ENCODE data around the gene B3GNT3. TPM values are rescaled to one million over a fixed set of nuclear protein-coding genes. Genes with fewer than 3 reads are reported as not detected.

Gene B3GNT3
- total and polyA plus RNA-seq, 2 of the 13 experiments (the other 11 are each of a cell fraction or from before 2014, with no cell fraction given), result 0.86 to 4.0 TPM

- TF ChIP-seq, protein P1, sequence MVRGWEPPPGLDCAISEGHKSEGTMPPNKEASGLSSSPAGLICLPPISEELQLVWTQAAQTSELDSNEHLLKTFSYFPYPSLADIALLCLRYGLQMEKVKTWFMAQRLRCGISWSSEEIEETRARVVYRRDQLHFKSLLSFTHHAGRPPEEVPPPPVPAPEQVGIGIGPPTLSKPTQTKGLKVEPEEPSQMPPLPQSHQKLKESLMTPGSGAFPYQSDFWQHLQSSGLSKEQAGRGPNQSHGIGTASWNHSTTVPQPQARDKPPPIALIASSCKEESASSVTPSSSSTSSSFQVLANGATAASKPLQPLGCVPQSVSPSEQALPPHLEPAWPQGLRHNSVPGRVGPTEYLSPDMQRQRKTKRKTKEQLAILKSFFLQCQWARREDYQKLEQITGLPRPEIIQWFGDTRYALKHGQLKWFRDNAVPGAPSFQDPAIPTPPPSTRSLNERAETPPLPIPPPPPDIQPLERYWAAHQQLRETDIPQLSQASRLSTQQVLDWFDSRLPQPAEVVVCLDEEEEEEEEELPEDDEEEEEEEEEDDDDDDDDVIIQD (CRISPR knock-in tag; IDR thresholded peaks at IDR 0.05; ENCODE audit: low read depth), result no peak
- TF ChIP-seq, protein P2, sequence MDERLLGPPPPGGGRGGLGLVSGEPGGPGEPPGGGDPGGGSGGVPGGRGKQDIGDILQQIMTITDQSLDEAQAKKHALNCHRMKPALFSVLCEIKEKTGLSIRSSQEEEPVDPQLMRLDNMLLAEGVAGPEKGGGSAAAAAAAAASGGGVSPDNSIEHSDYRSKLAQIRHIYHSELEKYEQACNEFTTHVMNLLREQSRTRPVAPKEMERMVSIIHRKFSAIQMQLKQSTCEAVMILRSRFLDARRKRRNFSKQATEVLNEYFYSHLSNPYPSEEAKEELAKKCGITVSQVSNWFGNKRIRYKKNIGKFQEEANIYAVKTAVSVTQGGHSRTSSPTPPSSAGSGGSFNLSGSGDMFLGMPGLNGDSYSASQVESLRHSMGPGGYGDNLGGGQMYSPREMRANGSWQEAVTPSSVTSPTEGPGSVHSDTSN (CRISPR knock-in tag; IDR thresholded peaks at IDR 0.05), result 0 out of 2 replicates have a peak, but pooled peaks have one; percentile 51
- TF ChIP-seq HNF4G (IDR thresholded peaks at IDR 0.05; ENCODE audit: borderline replicate concordance, low read depth, low read length) (0 out of 2 replicates have a peak, but pooled peaks have one; percentile 24), HNF4G (CRISPR knock-in tag; IDR thresholded peaks at IDR 0.05; ENCODE audit: borderline replicate concordance, low read depth) (no peak), MXD4 (CRISPR knock-in tag; IDR thresholded peaks at IDR 0.05) (no peak), ZNF225 (CRISPR knock-in tag; IDR thresholded peaks at IDR 0.05) (0 out of 2 replicates have a peak, but pooled peaks have one; percentile 48), ZNF800 (CRISPR knock-in tag; IDR thresholded peaks at IDR 0.05) (no peak), ZBTB26 (CRISPR knock-in tag; IDR thresholded peaks at IDR 0.05; ENCODE audit: borderline replicate concordance) (no peak), ZNF83 (CRISPR knock-in tag; IDR thresholded peaks at IDR 0.05; ENCODE audit: borderline replicate concordance) (0 out of 2 replicates have a peak, but pooled peaks have one; percentile 26), KDM3A (CRISPR knock-in tag; IDR thresholded peaks at IDR 0.05; ENCODE audit: low read depth) (0 out of 2 replicates have a peak, but pooled peaks have one; percentile 45), ISX (CRISPR knock-in tag; conservative IDR thresholded peaks at IDR 0.05) (no peak), FOXP4 (CRISPR knock-in tag; IDR thresholded peaks at IDR 0.05) (no peak), HNRNPH1 (optimal IDR thresholded peaks at IDR 0.05; ENCODE audit: low read depth, low read length) (no peak), ZFP82 (CRISPR knock-in tag; IDR thresholded peaks at IDR 0.05; ENCODE audit: borderline replicate concordance) (no peak)
- TF ChIP-seq, protein P3, sequence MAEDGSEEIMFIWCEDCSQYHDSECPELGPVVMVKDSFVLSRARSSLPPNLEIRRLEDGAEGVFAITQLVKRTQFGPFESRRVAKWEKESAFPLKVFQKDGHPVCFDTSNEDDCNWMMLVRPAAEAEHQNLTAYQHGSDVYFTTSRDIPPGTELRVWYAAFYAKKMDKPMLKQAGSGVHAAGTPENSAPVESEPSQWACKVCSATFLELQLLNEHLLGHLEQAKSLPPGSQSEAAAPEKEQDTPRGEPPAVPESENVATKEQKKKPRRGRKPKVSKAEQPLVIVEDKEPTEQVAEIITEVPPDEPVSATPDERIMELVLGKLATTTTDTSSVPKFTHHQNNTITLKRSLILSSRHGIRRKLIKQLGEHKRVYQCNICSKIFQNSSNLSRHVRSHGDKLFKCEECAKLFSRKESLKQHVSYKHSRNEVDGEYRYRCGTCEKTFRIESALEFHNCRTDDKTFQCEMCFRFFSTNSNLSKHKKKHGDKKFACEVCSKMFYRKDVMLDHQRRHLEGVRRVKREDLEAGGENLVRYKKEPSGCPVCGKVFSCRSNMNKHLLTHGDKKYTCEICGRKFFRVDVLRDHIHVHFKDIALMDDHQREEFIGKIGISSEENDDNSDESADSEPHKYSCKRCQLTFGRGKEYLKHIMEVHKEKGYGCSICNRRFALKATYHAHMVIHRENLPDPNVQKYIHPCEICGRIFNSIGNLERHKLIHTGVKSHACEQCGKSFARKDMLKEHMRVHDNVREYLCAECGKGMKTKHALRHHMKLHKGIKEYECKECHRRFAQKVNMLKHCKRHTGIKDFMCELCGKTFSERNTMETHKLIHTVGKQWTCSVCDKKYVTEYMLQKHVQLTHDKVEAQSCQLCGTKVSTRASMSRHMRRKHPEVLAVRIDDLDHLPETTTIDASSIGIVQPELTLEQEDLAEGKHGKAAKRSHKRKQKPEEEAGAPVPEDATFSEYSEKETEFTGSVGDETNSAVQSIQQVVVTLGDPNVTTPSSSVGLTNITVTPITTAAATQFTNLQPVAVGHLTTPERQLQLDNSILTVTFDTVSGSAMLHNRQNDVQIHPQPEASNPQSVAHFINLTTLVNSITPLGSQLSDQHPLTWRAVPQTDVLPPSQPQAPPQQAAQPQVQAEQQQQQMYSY (CRISPR knock-in tag; IDR thresholded peaks at IDR 0.05), result peak; percentile 82
Observed at GRCh38 chr19:17796013-17796837, 1.3 kb downstream of the B3GNT3 start (continued).

All from HepG2 (cell line).